Hippocampal formation (tissue), 2 donors: ENCODE results near the gene PCSK7.
"Not testable (repeated sequence)": the region's sequence is repeated elsewhere in the genome, so short reads cannot be mapped to it uniquely, and the experiment has no call there.

Experiments used
- DNase-seq, 2 donors: peaks; one replicate each; lab custom pipeline; 2025; lab: John Stamatoyannopoulos, UW

Gene PCSK7

GRCh38 chr11:117183724-117184349 is 48.0 kb downstream of the PCSK7 start:
- no peak for DNase-seq

GRCh38 chr11:117183178-117183577 is 48.7 kb downstream of the PCSK7 start:
- DNase-seq, result not testable (repeated sequence)

- no peak for DNase-seq
Measured at GRCh38 chr11:117182551-117182935, 49.3 kb downstream of the PCSK7 start.

- no peak for DNase-seq
Measured at GRCh38 chr11:117181586-117182550, 50.0 kb downstream of the PCSK7 start.

GRCh38 chr11:117180661-117181585 is 51.0 kb downstream of the PCSK7 start:
- peak; percentile 65 to 85 for DNase-seq

- no peak for DNase-seq
Measured at GRCh38 chr11:117180020-117180419, 51.9 kb downstream of the PCSK7 start.

- no peak for DNase-seq
Measured at GRCh38 chr11:117179048-117179999, 52.5 kb downstream of the PCSK7 start.

- DNase-seq, result peak; percentile 88 to 92
Measured at GRCh38 chr11:117178210-117179034, 53.5 kb downstream of the PCSK7 start, which contains the start of gene SIDT2. TSS of gene SIDT2 (plus strand) at chr11:117178743. CDS start at chr11:117179264, 521 bp downstream.

GRCh38 chr11:117177534-117178209 is 54.2 kb downstream of the PCSK7 start:
- DNase-seq, result no peak

- DNase-seq, result no peak
Measured at GRCh38 chr11:117176186-117176585, 55.7 kb downstream of the PCSK7 start.

GRCh38 chr11:117175781-117176180 is 56.1 kb downstream of the PCSK7 start:
- DNase-seq, result no peak

- DNase-seq, result peak; percentile 55 to 56
Measured at GRCh38 chr11:117175104-117175503, 56.8 kb downstream of the PCSK7 start.

GRCh38 chr11:117172724-117173421 is 59.0 kb downstream of the PCSK7 start:
- DNase-seq, result no peak

- no peak for DNase-seq
Measured at GRCh38 chr11:117171404-117172061, 60.3 kb downstream of the PCSK7 start.

- no peak for DNase-seq
Measured at GRCh38 chr11:117171007-117171403, 60.9 kb downstream of the PCSK7 start.

- no peak for DNase-seq
Measured at GRCh38 chr11:117170210-117170609, 61.7 kb downstream of the PCSK7 start.

- DNase-seq, result no peak
Measured at GRCh38 chr11:117169736-117170135, 62.1 kb downstream of the PCSK7 start.

- no peak for DNase-seq
Measured at GRCh38 chr11:117166491-117166890, 65.4 kb downstream of the PCSK7 start.
